ENCODE measurements around the gene ATP2B2.

The ATP2B2 gene

GRCh38 chr3:10510743-10511432 lies 5.5 kb upstream of the ATP2B2 start:
- TF ChIP-seq CTCF (IDR thresholded peaks at IDR 0.05), result no peak
- Histone ChIP-seq H3K27ac (no peak overlapping the region), H3K27me3 (peaks cover 19% of the 10 kb centered on the region), H3K4me3 (ENCODE audit: low read depth in 1 of 2, low read length in 1 of 2) (no peak overlapping the region), H3K9me3 (no peaks in the 10 kb centered on the region), H3K4me1 (ENCODE audit: control insufficient read depth in 1 of 2, insufficient read depth in 1 of 2, low read depth in 1 of 2, low read length in 1 of 2) (no peaks in the 10 kb centered on the region), H3K36me3 (no peaks in the 10 kb centered on the region)

DNA sequence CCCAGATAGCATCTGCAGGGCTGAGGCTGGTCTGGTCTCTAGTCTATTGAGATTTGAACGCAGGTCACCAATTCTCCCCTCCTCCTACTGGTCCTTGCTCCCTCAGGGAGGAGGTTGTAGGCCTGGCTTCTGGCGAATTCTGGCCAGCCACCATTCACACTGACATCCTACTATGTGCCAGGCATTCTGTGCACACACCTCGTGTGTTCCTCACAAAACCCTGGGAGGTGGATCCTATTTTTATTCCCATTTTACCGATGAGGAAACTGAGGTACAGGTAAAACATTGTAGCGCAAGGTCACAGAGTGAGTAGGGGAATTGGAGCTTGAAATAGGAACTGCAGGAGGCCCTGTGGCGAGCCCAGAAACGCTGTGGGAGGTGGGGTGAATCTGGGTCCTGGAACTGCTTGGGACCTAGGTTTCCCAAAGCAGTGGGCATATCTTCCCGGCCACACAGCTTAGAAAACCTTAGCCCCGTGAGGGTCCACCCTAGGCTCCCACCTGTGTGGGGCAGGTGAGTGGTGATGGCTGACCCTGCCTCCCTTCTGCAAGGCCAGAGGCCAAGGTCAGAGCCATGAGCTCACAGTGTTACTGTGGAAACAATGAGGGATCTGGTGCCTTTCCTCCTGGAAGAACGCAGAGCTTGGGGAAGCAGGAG lies 4.8 kb upstream of the ATP2B2 start:
- Histone ChIP-seq H3K4me1 (ENCODE audit: control insufficient read depth in 1 of 2, insufficient read depth in 1 of 2, low read depth in 1 of 2, low read length in 1 of 2) (no peaks in the 10 kb centered on the region), H3K4me3 (ENCODE audit: low read depth in 1 of 2, low read length in 1 of 2) (no peak overlapping the region), H3K9me3 (no peaks in the 10 kb centered on the region), H3K27me3 (peaks cover 26% of the 10 kb centered on the region), H3K36me3 (no peaks in the 10 kb centered on the region), H3K27ac (no peak overlapping the region)
- no peak for TF ChIP-seq CTCF (IDR thresholded peaks at IDR 0.05)

GRCh38 chr3:10509325-10509724 lies 3.9 kb upstream of the ATP2B2 start:
- TF ChIP-seq CTCF (IDR thresholded peaks at IDR 0.05), result no peak
- Histone ChIP-seq H3K9me3 (no peaks in the 10 kb centered on the region), H3K27ac (no peak overlapping the region), H3K4me1 (ENCODE audit: control insufficient read depth in 1 of 2, insufficient read depth in 1 of 2, low read depth in 1 of 2, low read length in 1 of 2) (no peaks in the 10 kb centered on the region), H3K4me3 (ENCODE audit: low read depth in 1 of 2, low read length in 1 of 2) (no peak overlapping the region), H3K36me3 (no peaks in the 10 kb centered on the region), H3K27me3 (peaks cover 35% of the 10 kb centered on the region)

GRCh38 chr3:10508619-10509260 lies 3.4 kb upstream of the ATP2B2 start:
- H3K4me1 ChIP-seq (ENCODE audit: control insufficient read depth in 1 of 2, insufficient read depth in 1 of 2, low read depth in 1 of 2, low read length in 1 of 2), result no peaks in the 10 kb centered on the region
- no peak overlapping the region for H3K4me3 ChIP-seq (ENCODE audit: low read depth in 1 of 2, low read length in 1 of 2)
- H3K36me3 ChIP-seq, result no peaks in the 10 kb centered on the region
- no peak overlapping the region for H3K27ac ChIP-seq
- H3K27me3 ChIP-seq, result peaks cover 40% of the 10 kb centered on the region
- no peaks in the 10 kb centered on the region for H3K9me3 ChIP-seq
- no peak for TF ChIP-seq CTCF (IDR thresholded peaks at IDR 0.05)

DNA sequence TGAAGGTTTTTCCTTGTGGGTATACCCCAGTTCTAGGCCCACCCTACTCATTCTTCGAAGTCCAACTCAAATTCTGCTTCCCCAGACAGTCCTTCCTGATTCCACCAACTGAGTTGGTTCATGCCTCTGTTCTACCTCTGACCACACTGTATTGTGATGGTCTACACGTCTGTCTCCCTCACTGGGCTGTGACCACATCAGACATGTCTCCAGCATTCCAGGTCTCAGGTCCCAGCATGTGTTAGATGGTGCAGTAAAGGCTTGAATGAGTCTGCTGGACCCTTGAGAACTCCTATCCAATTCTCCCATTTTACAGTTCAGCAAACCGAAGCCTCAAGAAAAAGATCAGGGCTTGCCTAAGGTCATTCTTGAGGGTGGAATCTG lies 2.8 kb upstream of the ATP2B2 start:
- Histone ChIP-seq H3K4me3 (ENCODE audit: low read depth in 1 of 2, low read length in 1 of 2) (no peak overlapping the region), H3K36me3 (no peaks in the 10 kb centered on the region), H3K27ac (no peak overlapping the region), H3K27me3 (peaks cover 46% of the 10 kb centered on the region), H3K9me3 (no peaks in the 10 kb centered on the region), H3K4me1 (ENCODE audit: control insufficient read depth in 1 of 2, insufficient read depth in 1 of 2, low read depth in 1 of 2, low read length in 1 of 2) (no peaks in the 10 kb centered on the region)
- no peak for TF ChIP-seq CTCF (IDR thresholded peaks at IDR 0.05)
